ENCODE data around the gene RTEL1. TPM values are rescaled to one million over a fixed set of nuclear protein-coding genes. Genes with fewer than 3 reads are reported as not detected.

Gene RTEL1
- total and polyA plus RNA-seq, 9 of the 15 experiments (the other 6 are each of a cell fraction or from before 2014, with no cell fraction given) = 0.36 to 61.0 (median 17.9) TPM

DNA sequence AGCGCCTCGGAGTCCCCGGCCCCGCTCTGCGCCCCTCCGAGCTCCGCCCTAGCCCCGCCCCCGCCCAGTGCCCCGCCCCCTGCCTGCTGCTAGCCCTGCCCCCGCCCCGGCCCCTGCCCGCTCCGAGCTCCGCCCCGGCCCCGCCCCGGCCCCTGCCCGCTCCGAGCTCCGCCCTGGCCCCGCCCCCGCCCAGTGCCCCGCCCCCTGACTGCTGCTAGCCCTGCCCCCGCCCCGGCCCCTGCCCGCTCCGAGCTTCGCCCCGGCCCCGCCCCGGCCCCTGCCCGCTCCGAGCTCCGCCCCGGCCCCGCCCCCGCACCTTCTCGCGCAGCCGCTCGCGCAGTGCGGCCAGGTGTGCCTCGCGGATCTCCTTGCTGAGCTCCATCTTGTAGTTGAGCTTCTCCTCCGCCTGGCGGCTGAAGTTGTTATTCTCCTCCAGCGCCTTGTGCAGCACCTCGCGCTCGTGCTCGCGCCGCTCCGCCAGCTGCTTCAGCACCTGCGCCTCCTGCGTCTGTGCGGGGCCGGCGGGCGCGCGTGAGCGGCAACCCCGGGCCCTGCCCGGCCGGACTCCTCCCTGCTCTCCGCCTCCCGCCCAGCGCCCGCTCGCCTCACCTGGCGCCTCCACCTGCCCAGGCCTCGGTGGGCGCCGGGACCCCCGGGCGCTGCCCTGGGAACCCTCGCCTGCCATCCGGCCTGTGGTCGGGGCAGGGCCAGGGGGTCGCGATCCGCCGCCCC is 16.2 kb upstream of the RTEL1 start (continued):
- TF ChIP-seq ELF4 (CRISPR knock-in tag; IDR thresholded peaks at IDR 0.05) (no peak), ZNF316 (IDR thresholded peaks at IDR 0.05) (no peak), PURB (CRISPR knock-in tag; IDR thresholded peaks at IDR 0.05; ENCODE audit: low read depth) (no peak), CBFA2T3 (IDR thresholded peaks at IDR 0.05) (peak; percentile 53), IFI16 (CRISPR knock-in tag; IDR thresholded peaks at IDR 0.05) (no peak), TAL1 (IDR thresholded peaks at IDR 0.05) (no peak), ZBTB8A (IDR thresholded peaks at IDR 0.05; ENCODE audit: partially characterized antibody) (no peak), KDM4B (IDR thresholded peaks at IDR 0.05; ENCODE audit: borderline replicate concordance in 2 of 2, low read depth in 1 of 2) (no peak), MXI1 (IDR thresholded peaks at IDR 0.05; ENCODE audit: low read depth, low read length) (0 out of 2 replicates have a peak, but pooled peaks have one; percentile 25), SLC30A9 (CRISPR knock-in tag; IDR thresholded peaks at IDR 0.05) (no peak), ZZZ3 (IDR thresholded peaks at IDR 0.05) (no peak), YY1 (IDR thresholded peaks at IDR 0.05; ENCODE audit: borderline replicate concordance in 1 of 3, control insufficient read depth in 1 of 3, extremely low read depth in 1 of 3, insufficient read depth in 3 of 3, insufficient read length in 1 of 3, insufficient replicate concordance in 2 of 3, low read depth in 1 of 3, low read length in 2 of 3) (peak in 2 of 3 experiments; percentile 71 to 72), PTTG1 (tag; IDR thresholded peaks at IDR 0.05; ENCODE audit: low read depth) (no peak), GABPA (tag; conservative IDR thresholded peaks at IDR 0.05; ENCODE audit: low read depth) (no peak), ZSCAN32 (CRISPR knock-in tag; IDR thresholded peaks at IDR 0.05) (no peak), ZNF134 (CRISPR knock-in tag; conservative IDR thresholded peaks at IDR 0.05) (no peak), FOXJ3 (CRISPR knock-in tag; IDR thresholded peaks at IDR 0.05) (no peak)
- TF ChIP-seq, protein P1, sequence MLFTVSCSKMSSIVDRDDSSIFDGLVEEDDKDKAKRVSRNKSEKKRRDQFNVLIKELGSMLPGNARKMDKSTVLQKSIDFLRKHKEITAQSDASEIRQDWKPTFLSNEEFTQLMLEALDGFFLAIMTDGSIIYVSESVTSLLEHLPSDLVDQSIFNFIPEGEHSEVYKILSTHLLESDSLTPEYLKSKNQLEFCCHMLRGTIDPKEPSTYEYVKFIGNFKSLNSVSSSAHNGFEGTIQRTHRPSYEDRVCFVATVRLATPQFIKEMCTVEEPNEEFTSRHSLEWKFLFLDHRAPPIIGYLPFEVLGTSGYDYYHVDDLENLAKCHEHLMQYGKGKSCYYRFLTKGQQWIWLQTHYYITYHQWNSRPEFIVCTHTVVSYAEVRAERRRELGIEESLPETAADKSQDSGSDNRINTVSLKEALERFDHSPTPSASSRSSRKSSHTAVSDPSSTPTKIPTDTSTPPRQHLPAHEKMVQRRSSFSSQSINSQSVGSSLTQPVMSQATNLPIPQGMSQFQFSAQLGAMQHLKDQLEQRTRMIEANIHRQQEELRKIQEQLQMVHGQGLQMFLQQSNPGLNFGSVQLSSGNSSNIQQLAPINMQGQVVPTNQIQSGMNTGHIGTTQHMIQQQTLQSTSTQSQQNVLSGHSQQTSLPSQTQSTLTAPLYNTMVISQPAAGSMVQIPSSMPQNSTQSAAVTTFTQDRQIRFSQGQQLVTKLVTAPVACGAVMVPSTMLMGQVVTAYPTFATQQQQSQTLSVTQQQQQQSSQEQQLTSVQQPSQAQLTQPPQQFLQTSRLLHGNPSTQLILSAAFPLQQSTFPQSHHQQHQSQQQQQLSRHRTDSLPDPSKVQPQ (CRISPR knock-in tag; IDR thresholded peaks at IDR 0.05; ENCODE audit: borderline replicate concordance) = no peak
- TF ChIP-seq, protein P2, sequence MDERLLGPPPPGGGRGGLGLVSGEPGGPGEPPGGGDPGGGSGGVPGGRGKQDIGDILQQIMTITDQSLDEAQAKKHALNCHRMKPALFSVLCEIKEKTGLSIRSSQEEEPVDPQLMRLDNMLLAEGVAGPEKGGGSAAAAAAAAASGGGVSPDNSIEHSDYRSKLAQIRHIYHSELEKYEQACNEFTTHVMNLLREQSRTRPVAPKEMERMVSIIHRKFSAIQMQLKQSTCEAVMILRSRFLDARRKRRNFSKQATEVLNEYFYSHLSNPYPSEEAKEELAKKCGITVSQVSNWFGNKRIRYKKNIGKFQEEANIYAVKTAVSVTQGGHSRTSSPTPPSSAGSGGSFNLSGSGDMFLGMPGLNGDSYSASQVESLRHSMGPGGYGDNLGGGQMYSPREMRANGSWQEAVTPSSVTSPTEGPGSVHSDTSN (CRISPR knock-in tag; IDR thresholded peaks at IDR 0.05; ENCODE audit: low read depth) = no peak
- TF ChIP-seq, protein P2 (tag; conservative IDR thresholded peaks at IDR 0.05; ENCODE audit: low read depth) = no peak
- TF ChIP-seq, protein P3, sequence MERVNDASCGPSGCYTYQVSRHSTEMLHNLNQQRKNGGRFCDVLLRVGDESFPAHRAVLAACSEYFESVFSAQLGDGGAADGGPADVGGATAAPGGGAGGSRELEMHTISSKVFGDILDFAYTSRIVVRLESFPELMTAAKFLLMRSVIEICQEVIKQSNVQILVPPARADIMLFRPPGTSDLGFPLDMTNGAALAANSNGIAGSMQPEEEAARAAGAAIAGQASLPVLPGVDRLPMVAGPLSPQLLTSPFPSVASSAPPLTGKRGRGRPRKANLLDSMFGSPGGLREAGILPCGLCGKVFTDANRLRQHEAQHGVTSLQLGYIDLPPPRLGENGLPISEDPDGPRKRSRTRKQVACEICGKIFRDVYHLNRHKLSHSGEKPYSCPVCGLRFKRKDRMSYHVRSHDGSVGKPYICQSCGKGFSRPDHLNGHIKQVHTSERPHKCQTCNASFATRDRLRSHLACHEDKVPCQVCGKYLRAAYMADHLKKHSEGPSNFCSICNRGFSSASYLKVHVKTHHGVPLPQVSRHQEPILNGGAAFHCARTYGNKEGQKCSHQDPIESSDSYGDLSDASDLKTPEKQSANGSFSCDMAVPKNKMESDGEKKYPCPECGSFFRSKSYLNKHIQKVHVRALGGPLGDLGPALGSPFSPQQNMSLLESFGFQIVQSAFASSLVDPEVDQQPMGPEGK (CRISPR knock-in tag; IDR thresholded peaks at IDR 0.05; ENCODE audit: borderline replicate concordance) = no peak
